HG03103 (cell line): ENCODE measurements around the gene PPP2R3B.
"Not testable (repeated sequence)": the region's sequence is repeated elsewhere in the genome, so short reads cannot be mapped to it uniquely, and the experiment has no call there.

ENCODE experiments used
- ATAC-seq: cut with Tn5 transposase; IDR thresholded peaks from one replicate; pipeline ENCODE4 v1.9.1; 2021; ENCODE audit warnings: low read depth; ENCODE audit not compliant: unreplicated experiment

PPP2R3B gene

GRCh38 chrX:327660-328126, 59.0 kb downstream of the PPP2R3B start:
- no peak for ATAC-seq

- not testable (repeated sequence) for ATAC-seq
Measured at GRCh38 chrX:324664-325063, 62.0 kb downstream of the PPP2R3B start.

GRCh38 chrX:323721-324628, 62.7 kb downstream of the PPP2R3B start:
- no peak for ATAC-seq

- ATAC-seq, result no peak
Measured at GRCh38 chrX:320126-320783, 66.5 kb downstream of the PPP2R3B start.

- ATAC-seq, result no peak
Measured at GRCh38 chrX:319579-320125, 67.1 kb downstream of the PPP2R3B start.

GRCh38 chrX:318739-319578, 67.7 kb downstream of the PPP2R3B start, which contains the start of gene GTPBP6:
Gene GTPBP6, minus strand, starts transcription at chrX:318796. Its CDS starts 9 bp downstream, at chrX:318787.
- peak; percentile 64 for ATAC-seq

- peak; percentile 50 for ATAC-seq
Measured at GRCh38 chrX:318068-318738, 68.5 kb downstream of the PPP2R3B start.

GRCh38 chrX:317424-318067, 69.2 kb downstream of the PPP2R3B start:
- ATAC-seq, result no peak

- no peak for ATAC-seq
Measured at GRCh38 chrX:316351-317325, 70.1 kb downstream of the PPP2R3B start.

- no peak for ATAC-seq
Measured at GRCh38 chrX:314781-315595, 71.7 kb downstream of the PPP2R3B start.

GRCh38 chrX:314049-314448, 72.7 kb downstream of the PPP2R3B start:
- ATAC-seq, result no peak

- ATAC-seq, result no peak
Measured at GRCh38 chrX:313546-313945, 73.2 kb downstream of the PPP2R3B start.

- no peak for ATAC-seq
Measured at GRCh38 chrX:312621-313331, 73.9 kb downstream of the PPP2R3B start.

- ATAC-seq, result no peak
Measured at GRCh38 chrX:311156-312129, 75.3 kb downstream of the PPP2R3B start.

GRCh38 chrX:310621-311155, 76.0 kb downstream of the PPP2R3B start:
- ATAC-seq, result no peak
